OCI-LY1 (cell line): Measurements from ENCODE around the gene SLC25A13.
"Not testable (repeated sequence)": the region's sequence is repeated elsewhere in the genome, so short reads cannot be mapped to it uniquely, and the experiment has no call there.

Experiments used
- H2AFZ ChIP-seq: fragments of 200-600 bp; sonication (generic), shearing (Covaris generic); 2 replicates; pipeline ENCODE4 v1.6.0; 2014; ENCODE audit warnings: antibody characterized with exemption, mild to moderate bottlenecking, low read length
- H3F3A ChIP-seq: fragments of 200-600 bp; sonication (generic), shearing (Covaris generic); 2 replicates; pipeline ENCODE4 v1.6.0; 2014; ENCODE audit warnings: mild to moderate bottlenecking, antibody characterized with exemption, low read length, moderate library complexity; ENCODE audit not compliant: insufficient read depth
- H3K27ac ChIP-seq: fragments of 200-600 bp; sonication (generic); 2 replicates; pipeline ENCODE4 v1.5.1; 2014; ENCODE audit warnings: low read length, mixed run types, mild to moderate bottlenecking, low read depth; ENCODE audit not compliant: poor library complexity, severe bottlenecking
- H3K27me3 ChIP-seq: fragments of 200-600 bp; sonication (generic); 2 replicates; pipeline ENCODE4 v1.6.0; 2014; ENCODE audit warnings: antibody characterized with exemption, mild to moderate bottlenecking, low read length, moderate library complexity; ENCODE audit not compliant: insufficient read depth
- H3K36me3 ChIP-seq: fragments of 200-600 bp; sonication (generic); 2 replicates; pipeline ENCODE4 v1.6.1; 2014; ENCODE audit warnings: mild to moderate bottlenecking, antibody characterized with exemption, low read length, moderate library complexity, mixed read lengths; ENCODE audit not compliant: insufficient read depth
- H3K4me1 ChIP-seq: fragments of 200-600 bp; sonication (generic); 2 replicates; pipeline ENCODE4 v1.5.1; 2014; ENCODE audit warnings: mild to moderate bottlenecking, low read length, moderate library complexity; ENCODE audit not compliant: insufficient read depth, severe bottlenecking
- H3K4me2 ChIP-seq: fragments of 200-600 bp; sonication (generic), shearing (Covaris generic); 2 replicates; pipeline ENCODE4 v1.6.1; 2014; ENCODE audit warnings: low read length
- H3K4me3 ChIP-seq: fragments of 200-600 bp; sonication (generic); 2 replicates; pipeline ENCODE4 v1.5.1; 2014; ENCODE audit warnings: low read length, low read depth, mild to moderate bottlenecking, mixed read lengths; ENCODE audit not compliant: poor library complexity, severe bottlenecking
- H3K79me2 ChIP-seq: fragments of 200-600 bp; shearing (Covaris generic); 2 replicates; pipeline ENCODE4 v1.6.1; 2016; ENCODE audit warnings: mixed run types, low read length, mixed read lengths; ENCODE audit not compliant: insufficient read depth
- H3K9ac ChIP-seq: fragments of 200-600 bp; sonication (generic), shearing (Covaris generic); 2 replicates; pipeline ENCODE4 v1.6.1; 2014; ENCODE audit warnings: mild to moderate bottlenecking, low read length, mixed read lengths
- H3K9me2 ChIP-seq: fragments of 200-600 bp; sonication (generic), shearing (Covaris generic); 2 replicates; pipeline ENCODE4 v1.6.1; 2014; ENCODE audit warnings: low read depth, mild to moderate bottlenecking, low read length, mixed read lengths
- H3K9me3 ChIP-seq: fragments of 200-600 bp; shearing (Covaris generic); 2 replicates; pipeline ENCODE4 v1.6.1; 2014; ENCODE audit warnings: low read length, mixed read lengths
- H4K20me1 ChIP-seq: fragments of 200-600 bp; sonication (generic), shearing (Covaris generic); 2 replicates; pipeline ENCODE4 v1.6.0; 2016; ENCODE audit warnings: mild to moderate bottlenecking, low read length; ENCODE audit not compliant: insufficient read depth
- EZH2 ChIP-seq: fragments of 200-600 bp; sonication (generic), shearing (Covaris generic); IDR thresholded peaks from 2 replicates; pipeline ENCODE4 v1.8.0; 2017; ENCODE audit warnings: borderline replicate concordance, mixed run types, mild to moderate bottlenecking, antibody characterized with exemption, low read length, moderate library complexity, mixed read lengths
- TF ChIP-seq, protein P1 (sequence below): fragments of 200-600 bp; sonication (generic), shearing (Covaris generic); IDR thresholded peaks from 2 replicates; pipeline ENCODE4 v1.5.1; 2017; ENCODE audit warnings: mild to moderate bottlenecking, antibody characterized with exemption, low read length, moderate library complexity, mixed read lengths

SLC25A13 gene

DNA sequence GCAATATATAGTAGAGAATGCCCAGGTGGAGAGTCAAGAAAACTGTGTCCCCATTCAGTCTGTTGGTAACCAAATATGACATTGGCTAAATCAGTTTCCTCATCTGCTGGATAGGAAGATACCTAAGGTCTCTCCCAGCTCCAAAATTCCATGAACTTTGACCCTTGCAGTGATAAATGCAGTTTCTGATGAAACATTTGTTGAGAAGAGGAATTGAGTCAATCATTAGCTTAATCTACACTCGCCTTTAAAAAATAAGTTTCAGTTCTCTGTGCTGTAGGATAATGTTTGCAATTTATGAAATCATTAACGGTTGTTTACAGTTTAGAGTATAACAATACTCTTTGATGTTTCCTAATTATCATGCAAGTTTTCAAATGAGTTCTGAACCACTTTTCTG is 38.0 kb upstream of the SLC25A13 start:
- Histone ChIP-seq H3K79me2 (no peaks in the 10 kb centered on the region), H3K4me1 (no peaks in the 10 kb centered on the region), H3K36me3 (no peaks in the 10 kb centered on the region), H3K27me3 (no peaks in the 10 kb centered on the region), H3K9ac (no peak overlapping the region), H4K20me1 (no peaks in the 10 kb centered on the region), H2AFZ (no peak overlapping the region), H3K4me2 (no peak overlapping the region), H3K9me2 (no peaks in the 10 kb centered on the region), H3K9me3 (no peaks in the 10 kb centered on the region), H3K4me3 (no peak overlapping the region), H3K27ac (no peak overlapping the region), H3F3A (no peaks in the 10 kb centered on the region)
- no peak for TF ChIP-seq EZH2
- TF ChIP-seq, protein P1, sequence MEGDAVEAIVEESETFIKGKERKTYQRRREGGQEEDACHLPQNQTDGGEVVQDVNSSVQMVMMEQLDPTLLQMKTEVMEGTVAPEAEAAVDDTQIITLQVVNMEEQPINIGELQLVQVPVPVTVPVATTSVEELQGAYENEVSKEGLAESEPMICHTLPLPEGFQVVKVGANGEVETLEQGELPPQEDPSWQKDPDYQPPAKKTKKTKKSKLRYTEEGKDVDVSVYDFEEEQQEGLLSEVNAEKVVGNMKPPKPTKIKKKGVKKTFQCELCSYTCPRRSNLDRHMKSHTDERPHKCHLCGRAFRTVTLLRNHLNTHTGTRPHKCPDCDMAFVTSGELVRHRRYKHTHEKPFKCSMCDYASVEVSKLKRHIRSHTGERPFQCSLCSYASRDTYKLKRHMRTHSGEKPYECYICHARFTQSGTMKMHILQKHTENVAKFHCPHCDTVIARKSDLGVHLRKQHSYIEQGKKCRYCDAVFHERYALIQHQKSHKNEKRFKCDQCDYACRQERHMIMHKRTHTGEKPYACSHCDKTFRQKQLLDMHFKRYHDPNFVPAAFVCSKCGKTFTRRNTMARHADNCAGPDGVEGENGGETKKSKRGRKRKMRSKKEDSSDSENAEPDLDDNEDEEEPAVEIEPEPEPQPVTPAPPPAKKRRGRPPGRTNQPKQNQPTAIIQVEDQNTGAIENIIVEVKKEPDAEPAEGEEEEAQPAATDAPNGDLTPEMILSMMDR, result no peak

DNA sequence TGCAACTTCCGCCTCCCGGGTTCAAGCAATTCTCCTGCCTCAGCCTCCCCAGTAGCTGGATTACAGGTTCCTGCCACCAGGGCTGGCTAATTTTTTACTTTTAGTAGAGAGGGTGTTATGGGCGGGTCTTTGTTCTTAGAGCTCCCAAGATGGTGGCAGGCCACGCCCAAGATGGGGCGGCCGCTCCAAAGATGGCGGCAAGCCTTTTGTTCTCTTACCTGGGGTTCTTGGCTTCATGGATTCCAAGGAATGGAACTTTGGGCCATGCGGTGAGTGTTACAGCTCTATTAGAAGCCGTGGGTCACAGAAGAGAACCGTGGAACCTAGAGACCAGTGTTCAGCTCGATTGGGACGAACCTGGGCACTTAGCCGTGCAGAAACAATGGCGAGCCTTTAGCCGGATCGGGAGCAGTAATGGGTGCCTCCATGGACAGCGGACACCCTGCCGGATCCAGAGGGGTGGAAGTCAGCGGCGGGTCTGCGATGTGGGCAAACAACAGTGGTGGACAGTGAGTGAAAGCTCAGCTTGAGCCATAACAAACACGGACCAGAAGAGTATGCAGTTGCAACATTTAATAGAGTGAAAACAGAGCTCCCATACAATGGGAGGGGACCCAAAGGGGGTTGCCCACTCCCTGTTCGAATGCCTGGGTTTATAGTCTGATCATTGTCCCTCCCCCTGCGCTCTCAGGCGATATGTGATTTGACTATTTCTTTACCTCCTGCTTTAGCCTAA is 36.5 kb upstream of the SLC25A13 start:
- H4K20me1 ChIP-seq, H3K9ac ChIP-seq, H3F3A ChIP-seq, H3K27ac ChIP-seq, H3K27me3 ChIP-seq, H3K9me3 ChIP-seq, H3K79me2 ChIP-seq, H3K36me3 ChIP-seq, H3K4me2 ChIP-seq, H3K4me1 ChIP-seq, H2AFZ ChIP-seq, H3K9me2 ChIP-seq, H3K4me3 ChIP-seq: not testable (repeated sequence)

DNA sequence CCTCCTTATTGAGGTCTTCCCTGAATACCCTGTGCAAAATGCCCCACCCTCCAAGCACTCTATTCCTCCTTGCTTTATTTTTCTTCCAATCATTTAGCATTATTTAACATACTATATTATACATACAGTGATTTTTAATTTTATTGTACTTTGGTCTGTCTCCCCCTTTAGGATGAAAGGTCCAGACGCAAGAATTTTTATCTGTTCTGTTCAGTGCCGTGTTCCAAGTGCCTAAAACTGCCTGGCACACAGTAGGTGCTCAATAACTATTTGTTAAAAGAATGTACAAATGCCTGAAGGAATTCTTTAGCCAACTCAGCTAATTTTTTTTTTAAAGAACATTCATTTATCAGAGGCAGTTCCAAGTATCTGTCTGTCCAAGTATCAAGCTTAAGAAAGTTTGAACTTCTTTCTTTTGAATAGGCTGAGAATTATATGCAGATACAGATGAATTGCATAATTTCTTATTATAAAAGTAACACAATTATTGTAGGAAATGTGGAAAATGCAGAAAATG is 34.1 kb upstream of the SLC25A13 start:
- Histone ChIP-seq H3K79me2 (no peaks in the 10 kb centered on the region), H3K27me3 (no peaks in the 10 kb centered on the region; the same call in 1 of the 2 replicates), H3K4me1 (no peaks in the 10 kb centered on the region), H3K9ac (no peak overlapping the region), H3K4me2 (no peak overlapping the region), H3K9me3 (no peaks in the 10 kb centered on the region), H3K4me3 (no peak overlapping the region), H3K9me2 (no peaks in the 10 kb centered on the region), H4K20me1 (no peaks in the 10 kb centered on the region), H3F3A (no peaks in the 10 kb centered on the region), H2AFZ (no peak overlapping the region), H3K36me3 (no peaks in the 10 kb centered on the region), H3K27ac (no peak overlapping the region)
- TF ChIP-seq, protein P1, result no peak
- TF ChIP-seq EZH2, result no peak

DNA sequence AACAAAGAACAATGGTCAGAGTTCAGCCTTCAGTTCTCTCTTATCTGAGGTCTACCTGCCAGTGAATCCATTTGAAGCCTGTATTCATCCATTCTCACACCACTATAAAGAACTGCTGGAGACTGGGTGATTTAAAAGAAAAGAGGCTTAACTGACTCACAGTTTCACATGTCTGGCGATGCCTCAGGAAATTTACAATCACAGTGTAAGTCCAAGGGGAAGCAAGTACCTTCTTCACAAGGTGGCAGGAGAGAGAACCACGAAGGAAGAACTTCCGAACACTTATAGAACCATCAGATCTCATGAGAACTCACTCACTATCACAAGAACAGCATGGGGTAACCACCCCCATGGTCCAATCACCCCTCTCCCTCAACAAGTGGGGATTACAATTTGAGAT is 33.0 kb upstream of the SLC25A13 start:
- Histone ChIP-seq H3K9me3 (no peaks in the 10 kb centered on the region), H3K9me2 (no peaks in the 10 kb centered on the region), H3K4me1 (no peaks in the 10 kb centered on the region), H2AFZ (no peak overlapping the region), H3K4me3 (no peak overlapping the region), H3K4me2 (no peak overlapping the region), H3F3A (no peaks in the 10 kb centered on the region), H3K9ac (no peak overlapping the region), H3K36me3 (no peaks in the 10 kb centered on the region), H3K27me3 (no peaks in the 10 kb centered on the region; the same call in 1 of the 2 replicates), H4K20me1 (no peaks in the 10 kb centered on the region), H3K79me2 (no peaks in the 10 kb centered on the region), H3K27ac (no peak overlapping the region)
- TF ChIP-seq EZH2, result no peak
